ENCODE results near the gene PPP1R9B.

- TF ChIP-seq CTCF (IDR thresholded peaks at IDR 0.05; ENCODE audit: poor library complexity) (no peak), EZH2 (IDR thresholded peaks at IDR 0.05; ENCODE audit: borderline replicate concordance) (no peak)
These were observed 43.9 kb downstream of the PPP1R9B start for GRCh38 chr17:50106393-50107131.

Data from hepatocyte (in vitro differentiated cells).